ENCODE results near the gene RND1. TPM values are rescaled to one million over a fixed set of nuclear protein-coding genes. Genes with fewer than 3 reads are reported as not detected.
A peak's percentile ranks its signal among the peaks of the same experiment; 100 is the strongest.

The RND1 gene
- total and polyA plus RNA-seq, 2 of the 8 experiments (the other 6 are each of a cell fraction or from before 2014, with no cell fraction given): 15.8 to 17.1 TPM

- Histone ChIP-seq H2BK15ac (ENCODE audit: low read length) (0 out of 2 replicates have a peak overlapping the region, but pooled peaks have one; percentile 5), H3K14ac (ENCODE audit: insufficient read length) (no peak overlapping the region), H3K4me2 (ENCODE audit: insufficient read depth in 1 of 2, low read depth in 2 of 2, low read length in 2 of 2) (peak overlapping the region; percentile 62 to 77), H3K4me1 (replicated peaks in 1 of 4; ENCODE audit: control insufficient read depth in 3 of 4, insufficient read depth in 4 of 4, low read length in 3 of 4) (peaks cover 15 to 25% (median 19%) of the 10 kb centered on the region in 4 experiments), H4K91ac (replicated peaks; ENCODE audit: insufficient read length, low read length) (no peak overlapping the region), H4K8ac (ENCODE audit: extremely low read depth, insufficient read depth, low read length) (no peak overlapping the region), H3K9ac (replicated peaks in 1 of 4; ENCODE audit: extremely low read depth in 1 of 4, low read depth in 3 of 4, low read length in 3 of 4) (peak overlapping the region in 1 of 4 experiments; percentile 28; a peak in 1 of 7 replicates), H2BK5ac (ENCODE audit: low read depth, low read length) (peak overlapping the region; percentile 37; the same call in 1 of the 2 replicates), H3K23me2 (ENCODE audit: low read depth, low read length) (no peaks in the 10 kb centered on the region; the same call in none of the 2 replicates), H2BK12ac (ENCODE audit: low read depth, low read length) (0 out of 2 replicates have a peak overlapping the region, but pooled peaks have one; percentile 33), H2BK120ac (replicated peaks; ENCODE audit: low read depth, low read length) (no peak overlapping the region), H3K79me1 (ENCODE audit: low read depth, low read length) (no peaks in the 10 kb centered on the region), H3K9me3 (ENCODE audit: insufficient read depth in 2 of 2, low read depth in 1 of 2, low read length in 1 of 2) (no peaks in the 10 kb centered on the region), H3K27ac (ENCODE audit: low read depth, low read length) (no peak overlapping the region), H3K4ac (replicated peaks; ENCODE audit: insufficient read length, low read depth, low read length) (no peak overlapping the region), H3K23ac (ENCODE audit: insufficient read length) (no peak overlapping the region), H3K4me3 (ENCODE audit: extremely low read depth in 1 of 4, insufficient read depth in 2 of 4, low read depth in 3 of 4, low read length in 4 of 4) (peak overlapping the region in 3 of 4 experiments; percentile 14 to 40 (median 29); a peak in 6 of 8 replicates), H3K18ac (ENCODE audit: extremely low read depth, low read length) (peak overlapping the region; percentile 66; the same call in 1 of the 2 replicates), H3K36me3 (ENCODE audit: control insufficient read depth in 2 of 4, insufficient read depth in 4 of 4, low read length in 3 of 4) (no peaks in the 10 kb centered on the region), H3K79me2 (ENCODE audit: control insufficient read depth in 1 of 2, insufficient read depth in 2 of 2, low read length in 2 of 2) (no peaks in the 10 kb centered on the region), H2BK20ac (ENCODE audit: low read length) (no peak overlapping the region), H3K27me3 (replicated peaks in 1 of 4; ENCODE audit: control insufficient read depth in 3 of 4, extremely low read depth in 1 of 4, insufficient read depth in 3 of 4, low read length in 3 of 4) (no peaks in the 10 kb centered on the region), H2AFZ (ENCODE audit: low read length) (peak overlapping the region; percentile 5; the same call in 1 of the 2 replicates), H4K5ac (ENCODE audit: insufficient read length, low read depth, low read length) (no peak overlapping the region), H2AK5ac (ENCODE audit: low read depth, low read length) (no peak overlapping the region), H3K56ac (replicated peaks; ENCODE audit: insufficient read length, low read depth, low read length) (no peak overlapping the region), H4K20me1 (replicated peaks in 1 of 2; ENCODE audit: control insufficient read depth in 1 of 2, insufficient read depth in 2 of 2, low read length in 2 of 2) (no peaks in the 10 kb centered on the region)
- TF ChIP-seq TAF1 (IDR thresholded peaks at IDR 0.05; ENCODE audit: low read depth, low read length): 0 out of 2 replicates have a peak, but pooled peaks have one; percentile 15
- TF ChIP-seq NANOG (IDR thresholded peaks at IDR 0.05; ENCODE audit: insufficient read depth, low read depth, low read length, poor library complexity, severe bottlenecking): no peak
- ChIA-PET POLR2A (ENCODE audit: partially characterized antibody) (interaction anchor here (1.3 to 23.7 kb wide), 3 partner anchors 9 to 22 kb away, joined by 3 to 651 read pairs (median 13); partner anchors contain the start of genes DDX23 and RND1), CTCF (ENCODE audit: partially characterized antibody) (interaction anchor here (0.7 to 20.7 kb wide), 8 partner anchors 9 to 114 kb away, joined by 3 to 678 read pairs (median 4); partner anchors contain the start of genes DDX23, RND1 and WNT10B)
- FAIRE-seq: no peak
- 18% methylated on average over 10 of the region's 10 CpGs; no CpG with 5 or more reads in 1 of the 2 experiments for WGBS, 2 experiments (ENCODE audit: extremely low coverage in 1 of 2, insufficient coverage in 1 of 2, insufficient read length in 1 of 2, insufficient replicate concordance in 2 of 2, low coverage in 1 of 2, low lambda C conversion rate in 2 of 2, missing lambda C conversion rate in 1 of 2)
- no peak for DNase-seq (ENCODE audit: low read depth in 1 of 2, low spot score in 2 of 2)
Measured at GRCh38 chr12:48882315-48882687, 16.6 kb upstream of the RND1 start.
